ENCODE measurements around the gene HLA-DOA. TPM values are rescaled to one million over a fixed set of nuclear protein-coding genes. Genes with fewer than 3 reads are reported as not detected.

Gene HLA-DOA
- total and polyA plus RNA-seq, 9 donors, result 1.1 to 25.3 (median 6.4) TPM

DNA sequence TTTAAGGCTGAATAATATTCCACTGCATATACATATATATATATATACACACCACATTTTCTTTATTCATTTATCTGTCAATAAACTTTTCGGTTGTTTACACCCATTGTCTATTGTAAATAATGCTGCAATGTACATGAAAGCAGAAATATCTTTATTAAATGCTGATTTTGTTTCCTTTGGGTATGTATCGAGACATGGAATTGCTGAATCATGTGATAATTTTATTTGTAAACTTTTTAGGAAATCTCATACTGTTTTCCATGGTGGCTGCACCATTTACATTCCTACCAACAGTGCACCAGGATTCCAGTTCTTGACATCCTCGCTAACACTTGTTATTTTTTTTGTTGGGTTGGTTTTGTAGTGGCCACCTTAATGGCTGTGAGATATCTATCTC lies 14.1 kb upstream of the HLA-DOA start:
- Histone ChIP-seq H3K36me3 (no peaks in the 10 kb centered on the region), H3K27me3 (no peaks in the 10 kb centered on the region), H3K4me1 (ENCODE audit: insufficient read depth) (peaks cover 2% of the 10 kb centered on the region), H3K4me3 (no peak overlapping the region), H3K27ac (no peak overlapping the region), H3K9me3 (no peaks in the 10 kb centered on the region)
- WGBS, 3 donors, result 56 to 63% (median 59%) methylated on average over 3 of the region's 3 CpGs
- no peak for DNase-seq
- TF ChIP-seq POLR2A (IDR thresholded peaks at IDR 0.05), result no peak
- TF ChIP-seq EP300 (IDR thresholded peaks at IDR 0.05), result no peak
- no peak for TF ChIP-seq CTCF (IDR thresholded peaks at IDR 0.05)
- intact Hi-C loops (cut with DNase I), result no loop called here

DNA sequence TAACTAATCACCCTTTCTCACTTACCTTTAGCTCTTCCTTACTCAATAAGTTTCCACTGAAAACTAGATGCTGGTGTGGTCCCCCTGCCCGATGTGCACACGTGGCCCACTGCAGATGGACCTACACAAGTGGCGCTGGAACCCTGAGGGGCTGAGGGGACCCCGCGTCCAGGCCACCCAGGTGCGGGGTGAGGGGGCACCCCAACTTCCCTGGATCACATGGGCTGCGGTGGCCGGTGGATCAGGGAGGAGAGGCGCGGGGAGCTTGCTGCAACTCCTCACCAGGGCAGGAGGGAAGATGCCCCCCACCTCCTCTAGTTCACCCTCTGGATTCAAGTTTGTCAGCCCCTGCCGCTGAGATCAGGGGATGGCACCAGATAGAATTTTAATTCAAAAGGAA lies 12.5 kb upstream of the HLA-DOA start:
- WGBS, 3 donors, result 86 to 94% (median 94%) methylated on average over 11 of the region's 11 CpGs

DNA sequence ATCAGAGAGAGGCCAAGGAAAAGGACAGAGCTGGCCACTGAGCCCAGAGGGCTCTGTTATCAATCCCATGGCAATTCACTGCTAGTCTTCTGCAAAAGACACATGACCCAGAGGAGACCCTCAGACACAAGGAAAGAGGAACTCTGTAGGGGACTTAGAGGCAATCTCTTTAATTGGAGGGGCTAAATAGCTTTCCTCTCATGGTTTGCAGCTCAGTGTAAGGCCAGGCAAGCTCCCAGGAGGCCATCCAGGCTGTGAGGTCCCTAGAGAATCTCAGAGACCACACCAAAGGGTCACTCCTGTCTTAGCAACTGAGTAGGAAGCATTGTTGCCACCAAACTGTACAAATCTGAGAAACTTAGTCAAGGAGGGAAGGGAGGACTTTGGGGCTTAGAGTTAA lies 10.0 kb upstream of the HLA-DOA start:
- Histone ChIP-seq H3K9me3 (no peaks in the 10 kb centered on the region), H3K27ac (peak overlapping the region in 1 of 2 donors; percentile 62), H3K36me3 (no peaks in the 10 kb centered on the region), H3K4me3 (peak overlapping the region; percentile 24), H3K27me3 (no peaks in the 10 kb centered on the region), H3K4me1 (ENCODE audit: insufficient read depth) (peaks cover 2% of the 10 kb centered on the region)
- no peak for DNase-seq
- intact Hi-C loops (cut with DNase I), result loop anchor here (10.0 kb wide), 2 partner anchors 65 to 125 kb away; no protein-coding TSS in a partner anchor
- TF ChIP-seq CTCF (IDR thresholded peaks at IDR 0.05) (no peak), EP300 (IDR thresholded peaks at IDR 0.05) (no peak), POLR2A (IDR thresholded peaks at IDR 0.05) (no peak)

More for the DNA sequence above, 12.5 kb upstream of the HLA-DOA start:
- Histone ChIP-seq H3K9me3 (no peaks in the 10 kb centered on the region), H3K27ac (no peak overlapping the region), H3K36me3 (no peaks in the 10 kb centered on the region), H3K4me3 (no peak overlapping the region), H3K27me3 (no peaks in the 10 kb centered on the region), H3K4me1 (ENCODE audit: insufficient read depth) (peaks cover 2% of the 10 kb centered on the region)
- no peak for DNase-seq
- intact Hi-C loops (cut with DNase I), result no loop called here
- no peak for TF ChIP-seq POLR2A (IDR thresholded peaks at IDR 0.05)

- Histone ChIP-seq H3K4me3 (peak overlapping the region; percentile 24), H3K27me3 (no peaks in the 10 kb centered on the region)
- WGBS, 3 donors, result 3 to 5% (median 3%) methylated on average over 6 of the region's 6 CpGs
Measured at GRCh38 chr6:33018904-33019303, 9.5 kb upstream of the HLA-DOA start.

More at GRCh38 chr6:33018904-33019303, 9.5 kb upstream of the HLA-DOA start:
- no peaks in the 10 kb centered on the region for H3K9me3 ChIP-seq
- H3K4me1 ChIP-seq (ENCODE audit: insufficient read depth), result peaks cover 2% of the 10 kb centered on the region
- DNase-seq, result peak in 4 of 5 donors; percentile 34 to 62 (median 44)
- H3K36me3 ChIP-seq, result no peaks in the 10 kb centered on the region
- TF ChIP-seq EP300 (IDR thresholded peaks at IDR 0.05) (no peak), POLR2A (IDR thresholded peaks at IDR 0.05) (no peak), CTCF (IDR thresholded peaks at IDR 0.05) (no peak)
- intact Hi-C loops (cut with DNase I), result loop anchor here (10.0 kb wide), 2 partner anchors 66 to 126 kb away; no protein-coding TSS in a partner anchor
- H3K27ac ChIP-seq, result peak overlapping the region in 1 of 2 donors; percentile 62

Measured in ovary (tissue), 9 donors.